ENCODE measurements around the gene DAPL1.

Gene DAPL1

DNA sequence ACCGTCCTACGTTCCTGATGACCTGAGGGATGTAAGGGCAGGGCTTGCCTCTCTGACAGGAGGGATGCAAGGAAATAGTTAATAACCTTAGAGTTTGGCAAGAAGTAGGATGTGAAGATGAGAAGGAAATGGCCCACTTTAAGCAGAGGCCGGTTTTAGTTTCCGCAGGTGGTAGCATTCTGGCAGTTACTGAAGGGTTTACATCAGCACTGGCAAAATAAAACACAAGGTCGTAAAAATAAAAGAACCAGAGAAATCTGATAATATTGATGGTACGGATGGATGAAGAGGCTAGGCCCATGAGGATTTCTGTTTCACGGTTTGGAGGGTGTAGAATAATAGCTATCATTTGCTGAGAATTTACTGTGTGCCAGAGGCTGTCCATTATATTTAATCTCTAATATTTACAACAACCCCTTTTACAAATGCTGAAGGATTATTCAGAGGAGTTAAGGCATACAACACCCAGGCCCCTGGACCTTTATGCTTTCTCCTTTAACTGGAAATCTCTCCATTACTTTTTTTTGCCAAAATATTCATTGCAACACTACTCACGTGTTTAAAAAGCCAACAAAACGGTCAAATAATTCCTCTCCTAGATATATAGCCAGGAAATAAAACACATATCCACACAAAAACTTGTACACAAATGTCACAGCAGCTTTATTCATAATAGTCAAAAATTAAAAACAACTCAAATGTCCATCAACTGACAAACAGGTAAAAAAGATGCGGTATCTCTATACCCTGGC lies 28.5 kb downstream of the DAPL1 start:
- TF ChIP-seq, protein P1, sequence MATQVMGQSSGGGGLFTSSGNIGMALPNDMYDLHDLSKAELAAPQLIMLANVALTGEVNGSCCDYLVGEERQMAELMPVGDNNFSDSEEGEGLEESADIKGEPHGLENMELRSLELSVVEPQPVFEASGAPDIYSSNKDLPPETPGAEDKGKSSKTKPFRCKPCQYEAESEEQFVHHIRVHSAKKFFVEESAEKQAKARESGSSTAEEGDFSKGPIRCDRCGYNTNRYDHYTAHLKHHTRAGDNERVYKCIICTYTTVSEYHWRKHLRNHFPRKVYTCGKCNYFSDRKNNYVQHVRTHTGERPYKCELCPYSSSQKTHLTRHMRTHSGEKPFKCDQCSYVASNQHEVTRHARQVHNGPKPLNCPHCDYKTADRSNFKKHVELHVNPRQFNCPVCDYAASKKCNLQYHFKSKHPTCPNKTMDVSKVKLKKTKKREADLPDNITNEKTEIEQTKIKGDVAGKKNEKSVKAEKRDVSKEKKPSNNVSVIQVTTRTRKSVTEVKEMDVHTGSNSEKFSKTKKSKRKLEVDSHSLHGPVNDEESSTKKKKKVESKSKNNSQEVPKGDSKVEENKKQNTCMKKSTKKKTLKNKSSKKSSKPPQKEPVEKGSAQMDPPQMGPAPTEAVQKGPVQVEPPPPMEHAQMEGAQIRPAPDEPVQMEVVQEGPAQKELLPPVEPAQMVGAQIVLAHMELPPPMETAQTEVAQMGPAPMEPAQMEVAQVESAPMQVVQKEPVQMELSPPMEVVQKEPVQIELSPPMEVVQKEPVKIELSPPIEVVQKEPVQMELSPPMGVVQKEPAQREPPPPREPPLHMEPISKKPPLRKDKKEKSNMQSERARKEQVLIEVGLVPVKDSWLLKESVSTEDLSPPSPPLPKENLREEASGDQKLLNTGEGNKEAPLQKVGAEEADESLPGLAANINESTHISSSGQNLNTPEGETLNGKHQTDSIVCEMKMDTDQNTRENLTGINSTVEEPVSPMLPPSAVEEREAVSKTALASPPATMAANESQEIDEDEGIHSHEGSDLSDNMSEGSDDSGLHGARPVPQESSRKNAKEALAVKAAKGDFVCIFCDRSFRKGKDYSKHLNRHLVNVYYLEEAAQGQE (IDR thresholded peaks at IDR 0.05; ENCODE audit: low read depth) = no peak
- no peak for TF ChIP-seq NFIC (IDR thresholded peaks at IDR 0.05)
- TF ChIP-seq, protein P2, sequence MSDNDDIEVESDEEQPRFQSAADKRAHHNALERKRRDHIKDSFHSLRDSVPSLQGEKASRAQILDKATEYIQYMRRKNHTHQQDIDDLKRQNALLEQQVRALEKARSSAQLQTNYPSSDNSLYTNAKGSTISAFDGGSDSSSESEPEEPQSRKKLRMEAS (IDR thresholded peaks at IDR 0.05) = no peak
- no peak for TF ChIP-seq TEAD4 (IDR thresholded peaks at IDR 0.05)
- no peak for TF ChIP-seq CREB1 (IDR thresholded peaks at IDR 0.05; ENCODE audit: low read depth)

DNA sequence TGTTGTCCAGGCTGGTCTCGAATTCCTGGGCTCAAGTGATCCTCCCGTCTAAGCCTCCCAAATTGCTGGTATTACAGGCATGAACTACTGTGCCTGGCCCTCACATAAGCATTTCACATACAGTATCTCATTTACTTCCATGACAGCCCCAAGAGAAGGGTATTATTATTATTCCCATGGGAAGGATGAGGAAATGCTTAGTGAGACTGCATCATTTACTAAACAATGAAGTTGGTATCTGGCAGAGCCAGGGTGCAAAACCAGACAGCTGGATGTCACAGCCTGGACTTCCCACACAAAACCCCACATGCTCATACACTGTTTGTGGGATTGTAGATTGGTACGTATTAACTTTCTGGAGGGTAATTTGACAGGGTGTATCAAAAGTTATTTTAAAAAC lies 29.9 kb downstream of the DAPL1 start:
- no peak for TF ChIP-seq TCF12 (IDR thresholded peaks at IDR 0.05; ENCODE audit: low read depth)
- TF ChIP-seq, protein P1 (IDR thresholded peaks at IDR 0.05; ENCODE audit: low read depth) = no peak
- TF ChIP-seq EGR1 (IDR thresholded peaks at IDR 0.05) = no peak
- no peak for TF ChIP-seq TEAD4 (IDR thresholded peaks at IDR 0.05)
- TF ChIP-seq NFIC (IDR thresholded peaks at IDR 0.05) = no peak
- TF ChIP-seq CREB1 (IDR thresholded peaks at IDR 0.05; ENCODE audit: low read depth) = no peak
- TF ChIP-seq YY1 (IDR thresholded peaks at IDR 0.05; ENCODE audit: low read depth) = no peak
- TF ChIP-seq, protein P3, sequence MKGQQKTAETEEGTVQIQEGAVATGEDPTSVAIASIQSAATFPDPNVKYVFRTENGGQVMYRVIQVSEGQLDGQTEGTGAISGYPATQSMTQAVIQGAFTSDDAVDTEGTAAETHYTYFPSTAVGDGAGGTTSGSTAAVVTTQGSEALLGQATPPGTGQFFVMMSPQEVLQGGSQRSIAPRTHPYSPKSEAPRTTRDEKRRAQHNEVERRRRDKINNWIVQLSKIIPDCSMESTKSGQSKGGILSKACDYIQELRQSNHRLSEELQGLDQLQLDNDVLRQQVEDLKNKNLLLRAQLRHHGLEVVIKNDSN (IDR thresholded peaks at IDR 0.05) = no peak
- no peak for TF ChIP-seq CEBPB (IDR thresholded peaks at IDR 0.05)

DNA sequence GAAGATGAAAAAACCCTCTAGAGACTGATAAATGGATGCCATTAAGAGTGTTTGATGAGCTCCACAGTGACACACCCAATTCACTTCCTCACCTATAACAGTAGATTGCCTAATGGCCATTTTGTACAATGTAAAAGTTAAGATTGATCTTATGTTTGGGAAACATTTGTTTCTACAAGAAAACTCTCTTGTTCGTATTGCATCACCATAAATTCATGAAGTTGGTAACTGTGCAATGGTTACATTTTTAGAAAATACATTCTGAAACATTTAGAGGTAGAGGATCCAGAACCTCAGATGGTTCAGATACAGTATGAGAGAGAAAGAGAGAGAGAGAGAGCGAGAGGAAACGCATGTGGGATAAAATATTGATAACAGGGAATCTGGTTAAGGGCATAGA lies 31.8 kb downstream of the DAPL1 start:
- TF ChIP-seq TAF1 (IDR thresholded peaks at IDR 0.05; ENCODE audit: low read depth) = no peak
- no peak for TF ChIP-seq EGR1 (IDR thresholded peaks at IDR 0.05)
- no peak for TF ChIP-seq FOXM1 (IDR thresholded peaks at IDR 0.05; ENCODE audit: borderline replicate concordance, low read depth)
- TF ChIP-seq, protein P1 (IDR thresholded peaks at IDR 0.05; ENCODE audit: low read depth) = no peak
- no peak for TF ChIP-seq EP300 (IDR thresholded peaks at IDR 0.05; ENCODE audit: borderline replicate concordance)
- TF ChIP-seq RAD21 (IDR thresholded peaks at IDR 0.05; ENCODE audit: low read depth) = no peak
- TF ChIP-seq CREB1 (IDR thresholded peaks at IDR 0.05; ENCODE audit: low read depth) = no peak
- no peak for TF ChIP-seq TEAD4 (IDR thresholded peaks at IDR 0.05)
- no peak for TF ChIP-seq NFIC (IDR thresholded peaks at IDR 0.05)
- TF ChIP-seq CEBPB (IDR thresholded peaks at IDR 0.05) = no peak
- TF ChIP-seq, protein P2 (IDR thresholded peaks at IDR 0.05) = no peak
- TF ChIP-seq, protein P3 (IDR thresholded peaks at IDR 0.05) = no peak
- TF ChIP-seq ZBTB7A (IDR thresholded peaks at IDR 0.05; ENCODE audit: low read depth) = no peak
- TF ChIP-seq YY1 (IDR thresholded peaks at IDR 0.05; ENCODE audit: low read depth) = no peak
- TF ChIP-seq TCF12 (IDR thresholded peaks at IDR 0.05; ENCODE audit: low read depth) = no peak

DNA sequence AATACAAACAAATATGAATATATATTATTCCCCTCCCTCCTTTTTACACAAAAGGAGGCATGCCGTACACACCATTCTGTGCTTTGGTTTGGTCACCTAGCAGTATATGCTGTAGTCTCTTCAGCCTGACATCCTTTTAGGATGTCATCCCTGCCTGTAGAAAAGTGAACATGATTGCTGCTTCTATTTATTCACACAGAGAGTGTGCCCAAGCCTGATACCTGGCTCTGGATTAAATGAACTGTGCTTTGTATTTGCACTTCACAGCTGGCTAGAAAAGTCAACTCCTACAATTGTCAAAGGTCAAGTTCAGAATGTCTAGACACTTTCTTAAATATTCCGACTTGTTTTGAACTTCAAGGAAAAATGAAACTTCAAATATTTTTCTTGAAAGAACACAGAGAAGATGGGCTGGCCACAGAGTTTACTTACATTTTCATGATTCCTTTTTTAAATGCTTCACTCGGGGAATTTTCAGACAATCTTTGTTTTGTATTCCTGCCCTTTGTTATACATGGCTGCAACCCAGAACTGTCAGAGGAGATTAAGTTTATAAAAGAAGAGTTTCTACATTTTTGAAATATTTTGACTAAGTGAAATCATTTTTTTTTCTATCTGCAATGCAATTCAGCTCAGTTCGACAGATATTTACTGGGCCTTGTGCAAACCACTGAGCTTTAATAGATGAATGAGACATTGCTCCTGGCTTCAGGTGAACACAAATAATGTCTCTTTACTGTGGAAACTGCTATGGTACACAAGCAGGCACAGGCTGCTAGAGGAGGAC lies 33.5 kb downstream of the DAPL1 start:
- TF ChIP-seq CEBPB (IDR thresholded peaks at IDR 0.05) (no peak), YY1 (IDR thresholded peaks at IDR 0.05; ENCODE audit: low read depth) (no peak), RAD21 (IDR thresholded peaks at IDR 0.05; ENCODE audit: low read depth) (no peak), TEAD4 (IDR thresholded peaks at IDR 0.05) (no peak), CREB1 (IDR thresholded peaks at IDR 0.05; ENCODE audit: low read depth) (no peak), TAF1 (IDR thresholded peaks at IDR 0.05; ENCODE audit: low read depth) (no peak), NFIC (IDR thresholded peaks at IDR 0.05) (no peak)
- TF ChIP-seq, protein P3 (IDR thresholded peaks at IDR 0.05) = no peak

Measured in Ishikawa (cell line).